A549 (cell line): ENCODE measurements around the gene COPS9.

ENCODE experiments used
- EHMT2 ChIP-seq: fragments of 200-600 bp; sonication (generic); IDR thresholded peaks from 2 replicates; pipeline ENCODE4 v1.6.1; 2016; ENCODE audit warnings: antibody characterized with exemption, low read depth, mild to moderate bottlenecking, moderate library complexity
- EP300 ChIP-seq, 2 experiments: fragments of >200 bp; sonication (Bioruptor Twin); formaldehyde crosslinking; IDR thresholded peaks; 2 replicates in 1 of 2; 3 replicates in 1 of 2; pipeline ENCODE4 v1.6.1; 2016 to 2017
- JUNB ChIP-seq: fragments of >200 bp; sonication (Bioruptor Twin); formaldehyde crosslinking; IDR thresholded peaks from 2 replicates; pipeline ENCODE4 v1.6.1; 2016
- NR3C1 ChIP-seq: fragments of >200 bp; sonication (Bioruptor Twin); formaldehyde crosslinking; IDR thresholded peaks from 3 replicates; pipeline ENCODE4 v1.6.1; 2017
- POLR2A ChIP-seq: IDR thresholded peaks from 2 replicates; pipeline ENCODE4 v1.6.1; 2012; ENCODE audit warnings: mild to moderate bottlenecking, low read length
- RAD21 ChIP-seq, 2 experiments: fragments of >200 bp in 1 of 2; sonication (Bioruptor Twin) in 1 of 2; formaldehyde crosslinking in 1 of 2; IDR thresholded peaks in 1 of 2; conservative IDR thresholded peaks in 1 of 2; 2 replicates in 1 of 2; 3 replicates in 1 of 2; pipeline ENCODE4 v1.6.1; 2012 to 2018; ENCODE audit warnings: inconsistent platforms in 1 of 2
- RCOR1 ChIP-seq: fragments of 150-350 bp; IDR thresholded peaks from 2 replicates; pipeline ENCODE4 v1.6.1; 2014; ENCODE audit warnings: antibody characterized with exemption, low read length, low read depth
- RFX5 ChIP-seq: fragments of 450-650 bp; IDR thresholded peaks from 2 replicates; pipeline ENCODE4 v1.7.1; 2014; ENCODE audit warnings: antibody characterized with exemption, mild to moderate bottlenecking, moderate library complexity
- TF ChIP-seq, protein P1 (sequence below): fragments of 450-650 bp; IDR thresholded peaks from 2 replicates; pipeline ENCODE4 v1.6.1; 2014; ENCODE audit warnings: antibody characterized with exemption
- TF ChIP-seq, protein P2 (sequence below): fragments of >200 bp; sonication (Bioruptor Twin); formaldehyde crosslinking; IDR thresholded peaks from 3 replicates; pipeline ENCODE4 v1.5.1; 2016
- TF ChIP-seq, protein P3 (sequence below): IDR thresholded peaks from 2 replicates; pipeline ENCODE4 v1.6.1; 2012
- TF ChIP-seq, protein P4 (sequence below): fragments of 250-450 bp; sonication (Bioruptor Pico); IDR thresholded peaks from 2 replicates; pipeline ENCODE4 v1.5.0; 2021; ENCODE audit warnings: mild to moderate bottlenecking, moderate library complexity, borderline replicate concordance
- TF ChIP-seq, protein P5 (sequence below): IDR thresholded peaks from 2 replicates; pipeline ENCODE4 v1.6.1; 2012

DNA sequence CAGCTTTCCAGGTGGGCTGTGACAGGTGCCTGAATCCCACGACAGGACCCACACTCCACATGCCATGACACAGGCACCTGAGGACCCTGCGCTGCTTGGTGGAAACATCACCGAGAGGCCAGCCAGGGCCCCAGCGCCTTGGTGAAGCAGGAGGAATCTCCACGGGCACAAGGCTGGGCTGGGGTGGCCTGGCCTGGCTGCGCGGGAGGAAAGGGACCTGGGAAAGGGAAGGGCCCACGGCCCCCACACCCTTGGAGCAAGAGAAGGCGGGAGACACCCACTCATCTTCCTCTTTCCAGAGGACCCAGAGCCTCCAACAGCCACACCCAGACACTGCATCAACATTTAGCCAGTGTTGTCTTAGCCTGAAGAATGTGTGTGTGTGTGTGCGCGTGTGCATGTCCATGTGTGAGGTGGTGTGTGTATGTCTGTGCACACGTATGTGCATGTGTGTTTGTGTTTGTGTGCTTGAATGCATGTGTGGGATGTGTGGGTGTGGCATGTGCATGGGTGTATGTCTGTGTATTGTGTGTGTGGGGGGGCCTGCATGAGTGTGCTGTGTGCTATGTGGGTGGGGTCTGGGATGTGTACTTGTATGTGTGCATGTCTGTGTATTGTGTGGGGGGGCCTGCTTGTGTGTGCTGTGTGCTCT, 10.6 kb upstream of the COPS9 start:
- TF ChIP-seq, protein P1, sequence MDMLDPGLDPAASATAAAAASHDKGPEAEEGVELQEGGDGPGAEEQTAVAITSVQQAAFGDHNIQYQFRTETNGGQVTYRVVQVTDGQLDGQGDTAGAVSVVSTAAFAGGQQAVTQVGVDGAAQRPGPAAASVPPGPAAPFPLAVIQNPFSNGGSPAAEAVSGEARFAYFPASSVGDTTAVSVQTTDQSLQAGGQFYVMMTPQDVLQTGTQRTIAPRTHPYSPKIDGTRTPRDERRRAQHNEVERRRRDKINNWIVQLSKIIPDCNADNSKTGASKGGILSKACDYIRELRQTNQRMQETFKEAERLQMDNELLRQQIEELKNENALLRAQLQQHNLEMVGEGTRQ = no peak
- TF ChIP-seq JUNB (no peak), POLR2A (no peak; the same call in 1 of the 2 replicates), RFX5 (no peak), RCOR1 (no peak), NR3C1 (no peak), EHMT2 (no peak), EP300 (IDR thresholded peaks at IDR 0.05) (no peak), RAD21 (conservative IDR thresholded peaks at IDR 0.05 in 1 of 2, IDR thresholded peaks at IDR 0.05 in 1 of 2) (no peak)
- TF ChIP-seq, protein P2, sequence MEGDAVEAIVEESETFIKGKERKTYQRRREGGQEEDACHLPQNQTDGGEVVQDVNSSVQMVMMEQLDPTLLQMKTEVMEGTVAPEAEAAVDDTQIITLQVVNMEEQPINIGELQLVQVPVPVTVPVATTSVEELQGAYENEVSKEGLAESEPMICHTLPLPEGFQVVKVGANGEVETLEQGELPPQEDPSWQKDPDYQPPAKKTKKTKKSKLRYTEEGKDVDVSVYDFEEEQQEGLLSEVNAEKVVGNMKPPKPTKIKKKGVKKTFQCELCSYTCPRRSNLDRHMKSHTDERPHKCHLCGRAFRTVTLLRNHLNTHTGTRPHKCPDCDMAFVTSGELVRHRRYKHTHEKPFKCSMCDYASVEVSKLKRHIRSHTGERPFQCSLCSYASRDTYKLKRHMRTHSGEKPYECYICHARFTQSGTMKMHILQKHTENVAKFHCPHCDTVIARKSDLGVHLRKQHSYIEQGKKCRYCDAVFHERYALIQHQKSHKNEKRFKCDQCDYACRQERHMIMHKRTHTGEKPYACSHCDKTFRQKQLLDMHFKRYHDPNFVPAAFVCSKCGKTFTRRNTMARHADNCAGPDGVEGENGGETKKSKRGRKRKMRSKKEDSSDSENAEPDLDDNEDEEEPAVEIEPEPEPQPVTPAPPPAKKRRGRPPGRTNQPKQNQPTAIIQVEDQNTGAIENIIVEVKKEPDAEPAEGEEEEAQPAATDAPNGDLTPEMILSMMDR = no peak
- TF ChIP-seq, protein P3, sequence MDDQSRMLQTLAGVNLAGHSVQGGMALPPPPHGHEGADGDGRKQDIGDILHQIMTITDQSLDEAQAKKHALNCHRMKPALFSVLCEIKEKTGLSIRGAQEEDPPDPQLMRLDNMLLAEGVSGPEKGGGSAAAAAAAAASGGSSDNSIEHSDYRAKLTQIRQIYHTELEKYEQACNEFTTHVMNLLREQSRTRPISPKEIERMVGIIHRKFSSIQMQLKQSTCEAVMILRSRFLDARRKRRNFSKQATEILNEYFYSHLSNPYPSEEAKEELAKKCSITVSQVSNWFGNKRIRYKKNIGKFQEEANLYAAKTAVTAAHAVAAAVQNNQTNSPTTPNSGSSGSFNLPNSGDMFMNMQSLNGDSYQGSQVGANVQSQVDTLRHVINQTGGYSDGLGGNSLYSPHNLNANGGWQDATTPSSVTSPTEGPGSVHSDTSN = no peak
- TF ChIP-seq, protein P4, sequence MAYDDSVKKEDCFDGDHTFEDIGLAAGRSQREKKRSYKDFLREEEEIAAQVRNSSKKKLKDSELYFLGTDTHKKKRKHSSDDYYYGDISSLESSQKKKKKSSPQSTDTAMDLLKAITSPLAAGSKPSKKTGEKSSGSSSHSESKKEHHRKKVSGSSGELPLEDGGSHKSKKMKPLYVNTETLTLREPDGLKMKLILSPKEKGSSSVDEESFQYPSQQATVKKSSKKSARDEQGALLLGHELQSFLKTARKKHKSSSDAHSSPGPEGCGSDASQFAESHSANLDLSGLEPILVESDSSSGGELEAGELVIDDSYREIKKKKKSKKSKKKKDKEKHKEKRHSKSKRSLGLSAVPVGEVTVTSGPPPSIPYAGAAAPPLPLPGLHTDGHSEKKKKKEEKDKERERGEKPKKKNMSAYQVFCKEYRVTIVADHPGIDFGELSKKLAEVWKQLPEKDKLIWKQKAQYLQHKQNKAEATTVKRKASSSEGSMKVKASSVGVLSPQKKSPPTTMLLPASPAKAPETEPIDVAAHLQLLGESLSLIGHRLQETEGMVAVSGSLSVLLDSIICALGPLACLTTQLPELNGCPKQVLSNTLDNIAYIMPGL (CRISPR knock-in tag) = no peak
- TF ChIP-seq, protein P5, sequence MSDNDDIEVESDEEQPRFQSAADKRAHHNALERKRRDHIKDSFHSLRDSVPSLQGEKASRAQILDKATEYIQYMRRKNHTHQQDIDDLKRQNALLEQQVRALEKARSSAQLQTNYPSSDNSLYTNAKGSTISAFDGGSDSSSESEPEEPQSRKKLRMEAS = no peak
